Measurements from ENCODE around the gene NELL1. TPM values are rescaled to one million over a fixed set of nuclear protein-coding genes. Genes with fewer than 3 reads are reported as not detected.

NELL1 gene
- total RNA-seq, 1 experiment from 2014 or later: not detected

GRCh38 chr11:20771681-20772080, 102.3 kb downstream of the NELL1 start:
- CTCF ChIA-PET: no interaction called here
- ATAC-seq: no peak

DNA sequence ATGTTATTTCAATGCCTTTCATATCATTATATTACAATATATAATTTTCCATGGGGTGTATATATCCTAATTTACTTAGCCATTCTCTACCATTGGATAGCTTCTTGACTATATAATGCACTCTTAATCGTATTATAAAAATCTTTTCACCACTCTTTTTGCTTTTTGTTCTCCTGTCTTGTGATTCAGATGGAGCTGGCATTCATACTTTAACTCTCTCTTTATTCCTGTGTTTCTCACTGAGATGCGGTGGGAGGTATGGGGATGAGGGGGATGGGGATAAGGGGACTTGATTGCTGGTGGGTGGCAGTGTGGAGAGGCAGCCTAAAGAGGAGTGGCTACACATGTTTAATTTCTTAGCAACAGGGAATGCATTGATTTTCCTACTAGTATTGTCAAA, 105.9 kb downstream of the NELL1 start:
- Histone ChIP-seq H3K27ac (ENCODE audit: low read length) (no peak overlapping the region), H4K20me1 (ENCODE audit: low read length) (no peaks in the 10 kb centered on the region), H3F3A (ENCODE audit: low read length, unreplicated experiment) (no peaks in the 10 kb centered on the region), H3K9ac (ENCODE audit: low read length) (no peak overlapping the region), H2AFZ (ENCODE audit: low read length) (no peak overlapping the region), H3K4me1 (ENCODE audit: insufficient read depth, low read length) (no peaks in the 10 kb centered on the region), H3K9me3 (ENCODE audit: low read length) (no peaks in the 10 kb centered on the region), H3K4me2 (ENCODE audit: low read length) (no peak overlapping the region), H3K27me3 (ENCODE audit: low read length) (no peaks in the 10 kb centered on the region), H3K4me3 (ENCODE audit: low read length) (no peak overlapping the region), H3K36me3 (ENCODE audit: low read depth, low read length) (no peaks in the 10 kb centered on the region), H3K9me2 (replicated peaks; ENCODE audit: low read length) (no peaks in the 10 kb centered on the region), H3K79me2 (ENCODE audit: low read length) (no peaks in the 10 kb centered on the region)
- intact Hi-C loops (cut with micrococcal nuclease): no loop called here
- CTCF ChIA-PET: no interaction called here
- ATAC-seq: no peak
- DNase-seq: no peak
- BruUV-seq (replicated peaks): no TSS peak
- POLR2A ChIA-PET (ENCODE audit: unreplicated experiment): no interaction called here
- TF ChIP-seq EZH2 (IDR thresholded peaks at IDR 0.05; ENCODE audit: low read length, unreplicated experiment) (no peak), EZH2phosphoT487 (IDR thresholded peaks at IDR 0.05; ENCODE audit: borderline replicate concordance, low read length) (no peak)
- TF ChIP-seq, protein P1, sequence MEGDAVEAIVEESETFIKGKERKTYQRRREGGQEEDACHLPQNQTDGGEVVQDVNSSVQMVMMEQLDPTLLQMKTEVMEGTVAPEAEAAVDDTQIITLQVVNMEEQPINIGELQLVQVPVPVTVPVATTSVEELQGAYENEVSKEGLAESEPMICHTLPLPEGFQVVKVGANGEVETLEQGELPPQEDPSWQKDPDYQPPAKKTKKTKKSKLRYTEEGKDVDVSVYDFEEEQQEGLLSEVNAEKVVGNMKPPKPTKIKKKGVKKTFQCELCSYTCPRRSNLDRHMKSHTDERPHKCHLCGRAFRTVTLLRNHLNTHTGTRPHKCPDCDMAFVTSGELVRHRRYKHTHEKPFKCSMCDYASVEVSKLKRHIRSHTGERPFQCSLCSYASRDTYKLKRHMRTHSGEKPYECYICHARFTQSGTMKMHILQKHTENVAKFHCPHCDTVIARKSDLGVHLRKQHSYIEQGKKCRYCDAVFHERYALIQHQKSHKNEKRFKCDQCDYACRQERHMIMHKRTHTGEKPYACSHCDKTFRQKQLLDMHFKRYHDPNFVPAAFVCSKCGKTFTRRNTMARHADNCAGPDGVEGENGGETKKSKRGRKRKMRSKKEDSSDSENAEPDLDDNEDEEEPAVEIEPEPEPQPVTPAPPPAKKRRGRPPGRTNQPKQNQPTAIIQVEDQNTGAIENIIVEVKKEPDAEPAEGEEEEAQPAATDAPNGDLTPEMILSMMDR (conservative IDR thresholded peaks at IDR 0.05; ENCODE audit: low read depth, low read length): no peak

More at GRCh38 chr11:20771681-20772080, 102.3 kb downstream of the NELL1 start:
- no peaks in the 10 kb centered on the region for H3K4me1 ChIP-seq (ENCODE audit: insufficient read depth, low read length)
- H3K9ac ChIP-seq (ENCODE audit: low read length): no peak overlapping the region
- intact Hi-C loops (cut with micrococcal nuclease): no loop called here
- no peak overlapping the region for H3K4me3 ChIP-seq (ENCODE audit: low read length)
- TF ChIP-seq EZH2 (IDR thresholded peaks at IDR 0.05; ENCODE audit: low read length, unreplicated experiment) (no peak), EZH2phosphoT487 (IDR thresholded peaks at IDR 0.05; ENCODE audit: borderline replicate concordance, low read length) (no peak)
- TF ChIP-seq, protein P1 (conservative IDR thresholded peaks at IDR 0.05; ENCODE audit: low read depth, low read length): no peak
- H3K9me2 ChIP-seq (replicated peaks; ENCODE audit: low read length): no peaks in the 10 kb centered on the region
- H2AFZ ChIP-seq (ENCODE audit: low read length): no peak overlapping the region
- DNase-seq: no peak
- H3K79me2 ChIP-seq (ENCODE audit: low read length): no peaks in the 10 kb centered on the region
- H3K27me3 ChIP-seq (ENCODE audit: low read length): no peaks in the 10 kb centered on the region
- H3K4me2 ChIP-seq (ENCODE audit: low read length): no peak overlapping the region
- POLR2A ChIA-PET (ENCODE audit: unreplicated experiment): no interaction called here
- no peaks in the 10 kb centered on the region for H3F3A ChIP-seq (ENCODE audit: low read length, unreplicated experiment)
- no peaks in the 10 kb centered on the region for H3K36me3 ChIP-seq (ENCODE audit: low read depth, low read length)
- no peak overlapping the region for H3K27ac ChIP-seq (ENCODE audit: low read length)
- H4K20me1 ChIP-seq (ENCODE audit: low read length): no peaks in the 10 kb centered on the region
- no peaks in the 10 kb centered on the region for H3K9me3 ChIP-seq (ENCODE audit: low read length)
- no TSS peak for BruUV-seq (replicated peaks)

DNA sequence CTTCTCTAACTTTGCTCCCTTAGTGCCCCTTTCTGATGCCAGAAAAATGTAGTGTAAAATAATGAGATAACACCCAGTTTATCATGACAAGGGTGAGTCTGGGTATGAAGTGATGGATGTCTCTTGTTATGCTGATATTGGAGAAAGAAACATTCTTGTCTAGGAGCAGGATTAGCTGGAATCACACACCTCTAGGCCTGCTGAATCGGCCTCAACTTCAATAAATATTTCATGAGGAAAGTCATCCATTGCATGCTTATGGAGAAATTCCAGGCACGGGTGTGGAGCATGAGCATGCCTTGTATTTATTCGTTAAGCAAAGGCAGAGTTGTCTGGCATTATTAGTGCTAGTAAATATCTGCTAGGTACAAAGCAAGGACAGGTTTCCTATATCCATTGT, 113.4 kb downstream of the NELL1 start:
- H4K20me1 ChIP-seq (ENCODE audit: low read length): no peaks in the 10 kb centered on the region
- H3F3A ChIP-seq (ENCODE audit: low read length, unreplicated experiment): no peaks in the 10 kb centered on the region
- intact Hi-C loops (cut with micrococcal nuclease): no loop called here
- H2AFZ ChIP-seq (ENCODE audit: low read length): no peak overlapping the region
- BruUV-seq (replicated peaks): no TSS peak
- H3K4me2 ChIP-seq (ENCODE audit: low read length): no peak overlapping the region
- TF ChIP-seq EZH2 (IDR thresholded peaks at IDR 0.05; ENCODE audit: low read length, unreplicated experiment) (no peak), EZH2phosphoT487 (IDR thresholded peaks at IDR 0.05; ENCODE audit: borderline replicate concordance, low read length) (no peak)
- TF ChIP-seq, protein P1 (conservative IDR thresholded peaks at IDR 0.05; ENCODE audit: low read depth, low read length): no peak
- H3K4me1 ChIP-seq (ENCODE audit: insufficient read depth, low read length): no peaks in the 10 kb centered on the region
- no peak overlapping the region for H3K9ac ChIP-seq (ENCODE audit: low read length)
- H3K27ac ChIP-seq (ENCODE audit: low read length): no peak overlapping the region
- H3K9me3 ChIP-seq (ENCODE audit: low read length): no peaks in the 10 kb centered on the region
- ChIA-PET POLR2A (ENCODE audit: unreplicated experiment) (no interaction called here), CTCF (no interaction called here)
- H3K79me2 ChIP-seq (ENCODE audit: low read length): no peaks in the 10 kb centered on the region
- DNase-seq: no peak
- no peak overlapping the region for H3K4me3 ChIP-seq (ENCODE audit: low read length)
- ATAC-seq: no peak
- H3K9me2 ChIP-seq (replicated peaks; ENCODE audit: low read length): no peaks in the 10 kb centered on the region
- no peaks in the 10 kb centered on the region for H3K27me3 ChIP-seq (ENCODE audit: low read length)
- H3K36me3 ChIP-seq (ENCODE audit: low read depth, low read length): no peaks in the 10 kb centered on the region
